ENCODE data around the gene WNT6.

DNA sequence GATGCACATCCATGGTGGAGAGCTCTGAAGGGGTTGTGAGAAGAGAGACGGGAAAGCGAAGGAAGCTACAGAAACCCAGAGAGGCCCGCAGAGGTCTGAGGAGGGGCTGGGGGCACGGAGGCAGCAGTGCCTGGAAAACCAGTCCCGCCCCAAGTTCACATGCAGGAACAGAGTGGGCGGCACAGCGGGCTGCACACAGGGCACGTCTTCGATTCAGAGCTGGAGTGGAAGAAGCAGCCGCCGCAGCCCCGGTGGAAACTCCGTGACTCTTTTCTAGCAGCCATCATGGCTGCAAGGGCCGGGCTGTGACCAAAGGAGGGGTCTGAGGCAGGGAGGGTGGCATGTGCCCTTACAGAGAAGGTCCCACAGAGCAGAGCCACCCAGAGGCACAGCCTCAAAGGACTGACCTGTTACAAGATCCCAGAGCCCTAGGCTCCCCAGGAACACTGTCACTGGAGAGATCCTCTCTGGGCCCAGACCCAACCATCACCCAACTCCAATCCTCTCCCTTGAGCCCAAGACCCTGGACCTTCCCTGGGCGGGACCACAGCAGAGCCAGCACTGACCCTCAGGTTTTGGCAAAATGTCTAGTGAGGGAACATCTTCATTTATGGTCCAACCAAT, 38.7 kb upstream of the WNT6 start:
- TF ChIP-seq, protein P1, sequence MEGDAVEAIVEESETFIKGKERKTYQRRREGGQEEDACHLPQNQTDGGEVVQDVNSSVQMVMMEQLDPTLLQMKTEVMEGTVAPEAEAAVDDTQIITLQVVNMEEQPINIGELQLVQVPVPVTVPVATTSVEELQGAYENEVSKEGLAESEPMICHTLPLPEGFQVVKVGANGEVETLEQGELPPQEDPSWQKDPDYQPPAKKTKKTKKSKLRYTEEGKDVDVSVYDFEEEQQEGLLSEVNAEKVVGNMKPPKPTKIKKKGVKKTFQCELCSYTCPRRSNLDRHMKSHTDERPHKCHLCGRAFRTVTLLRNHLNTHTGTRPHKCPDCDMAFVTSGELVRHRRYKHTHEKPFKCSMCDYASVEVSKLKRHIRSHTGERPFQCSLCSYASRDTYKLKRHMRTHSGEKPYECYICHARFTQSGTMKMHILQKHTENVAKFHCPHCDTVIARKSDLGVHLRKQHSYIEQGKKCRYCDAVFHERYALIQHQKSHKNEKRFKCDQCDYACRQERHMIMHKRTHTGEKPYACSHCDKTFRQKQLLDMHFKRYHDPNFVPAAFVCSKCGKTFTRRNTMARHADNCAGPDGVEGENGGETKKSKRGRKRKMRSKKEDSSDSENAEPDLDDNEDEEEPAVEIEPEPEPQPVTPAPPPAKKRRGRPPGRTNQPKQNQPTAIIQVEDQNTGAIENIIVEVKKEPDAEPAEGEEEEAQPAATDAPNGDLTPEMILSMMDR (IDR thresholded peaks at IDR 0.05 in 2 of 3, conservative IDR thresholded peaks at IDR 0.05 in 1 of 3; ENCODE audit: borderline replicate concordance in 1 of 3, insufficient read depth in 1 of 3, low read depth in 2 of 3, low read length in 2 of 3) = no peak
- TF ChIP-seq EGR1 (IDR thresholded peaks at IDR 0.05; ENCODE audit: low read depth) (no peak), POLR2AphosphoS5 (IDR thresholded peaks at IDR 0.05; ENCODE audit: low read depth, low read length) (no peak), EZH2 (IDR thresholded peaks at IDR 0.05) (no peak)

All from HCT116 (cell line).